ENCODE data around the gene SCAPER.

GRCh38 chr15:76429661-76430060 is 475.5 kb downstream of the SCAPER start:
- no peak for TF ChIP-seq EZH2 (IDR thresholded peaks at IDR 0.05; ENCODE audit: borderline replicate concordance, low read depth, low read length, poor library complexity, severe bottlenecking)
- TF ChIP-seq, protein P1, sequence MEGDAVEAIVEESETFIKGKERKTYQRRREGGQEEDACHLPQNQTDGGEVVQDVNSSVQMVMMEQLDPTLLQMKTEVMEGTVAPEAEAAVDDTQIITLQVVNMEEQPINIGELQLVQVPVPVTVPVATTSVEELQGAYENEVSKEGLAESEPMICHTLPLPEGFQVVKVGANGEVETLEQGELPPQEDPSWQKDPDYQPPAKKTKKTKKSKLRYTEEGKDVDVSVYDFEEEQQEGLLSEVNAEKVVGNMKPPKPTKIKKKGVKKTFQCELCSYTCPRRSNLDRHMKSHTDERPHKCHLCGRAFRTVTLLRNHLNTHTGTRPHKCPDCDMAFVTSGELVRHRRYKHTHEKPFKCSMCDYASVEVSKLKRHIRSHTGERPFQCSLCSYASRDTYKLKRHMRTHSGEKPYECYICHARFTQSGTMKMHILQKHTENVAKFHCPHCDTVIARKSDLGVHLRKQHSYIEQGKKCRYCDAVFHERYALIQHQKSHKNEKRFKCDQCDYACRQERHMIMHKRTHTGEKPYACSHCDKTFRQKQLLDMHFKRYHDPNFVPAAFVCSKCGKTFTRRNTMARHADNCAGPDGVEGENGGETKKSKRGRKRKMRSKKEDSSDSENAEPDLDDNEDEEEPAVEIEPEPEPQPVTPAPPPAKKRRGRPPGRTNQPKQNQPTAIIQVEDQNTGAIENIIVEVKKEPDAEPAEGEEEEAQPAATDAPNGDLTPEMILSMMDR (conservative IDR thresholded peaks at IDR 0.05; ENCODE audit: low read depth, low read length), result no peak
